ENCODE data around the gene SMTNL1.
"Not testable (repeated sequence)": the region's sequence is repeated elsewhere in the genome, so short reads cannot be mapped to it uniquely, and the experiment has no call there.

SMTNL1 gene

DNA sequence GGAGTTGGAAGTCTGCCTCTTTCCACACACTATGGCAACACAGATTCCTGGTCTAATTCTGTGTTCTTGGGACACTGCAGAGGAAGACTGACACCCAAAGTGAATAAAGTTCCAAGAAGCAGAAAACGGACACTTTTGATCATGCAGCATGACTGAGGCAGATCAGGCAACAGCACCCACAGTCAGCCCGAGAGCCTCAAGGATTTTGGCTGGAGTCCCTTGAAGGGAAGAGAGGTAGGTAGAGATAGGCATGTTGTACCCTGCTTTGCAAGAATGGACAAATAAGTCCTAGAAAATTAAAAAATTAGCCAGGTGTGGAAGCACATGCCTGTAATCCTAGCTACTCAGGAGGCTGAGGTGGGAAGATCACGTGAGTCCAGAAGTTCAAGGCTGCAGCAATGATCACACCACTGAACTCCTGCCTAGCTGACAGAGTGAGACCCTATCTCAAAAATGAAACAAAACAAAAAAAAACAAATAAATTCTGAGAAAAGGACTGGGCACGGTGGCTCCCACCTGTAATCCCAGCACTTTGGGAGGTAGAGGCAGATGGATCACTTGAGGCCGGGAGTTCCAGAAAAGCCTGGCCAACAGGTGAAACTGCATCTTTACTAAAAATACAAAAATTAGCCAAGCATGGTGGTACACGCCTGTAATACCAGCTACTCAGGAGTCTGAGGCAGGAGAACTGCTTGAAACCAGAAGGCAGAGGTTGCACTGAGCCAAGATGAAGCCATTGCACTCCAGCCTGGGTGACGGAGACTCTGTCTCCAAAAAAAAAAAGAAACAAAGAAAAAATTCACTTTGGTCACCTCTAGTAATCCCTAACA, 28.8 kb upstream of the SMTNL1 start:
- DNase-seq: no peak

DNA sequence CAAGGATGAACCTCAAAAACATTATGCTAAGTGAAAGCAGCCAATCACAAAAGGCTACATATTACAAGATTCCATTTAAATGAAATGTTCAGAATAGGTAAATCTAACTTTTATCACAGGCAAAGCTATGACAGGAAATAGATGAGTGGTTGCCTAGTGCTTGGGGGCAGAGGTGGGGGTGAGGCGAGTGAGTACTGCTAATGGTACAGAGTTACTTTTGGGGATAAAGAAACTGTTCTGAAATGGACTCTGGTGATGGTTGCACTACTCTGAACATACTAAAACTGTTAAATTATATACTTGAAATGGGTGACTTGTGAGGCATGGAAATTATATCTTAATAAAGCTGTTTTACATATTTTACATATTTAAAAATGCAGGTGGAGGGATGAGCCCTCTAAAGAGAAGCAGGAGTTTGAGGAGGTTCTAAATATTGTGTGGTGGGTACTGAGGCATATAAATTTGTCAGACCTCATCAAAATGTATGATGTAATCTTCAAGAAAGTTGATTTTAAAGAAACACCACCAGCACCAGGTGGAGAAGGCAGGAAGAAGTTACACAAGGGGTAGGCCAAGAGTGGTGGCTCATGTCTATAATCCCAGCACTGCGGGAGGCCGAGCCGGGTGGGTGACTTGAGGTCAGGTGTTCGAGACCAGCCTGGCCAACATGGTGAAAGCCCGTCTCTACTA, 25.5 kb upstream of the SMTNL1 start:
- DNase-seq: no peak

DNA sequence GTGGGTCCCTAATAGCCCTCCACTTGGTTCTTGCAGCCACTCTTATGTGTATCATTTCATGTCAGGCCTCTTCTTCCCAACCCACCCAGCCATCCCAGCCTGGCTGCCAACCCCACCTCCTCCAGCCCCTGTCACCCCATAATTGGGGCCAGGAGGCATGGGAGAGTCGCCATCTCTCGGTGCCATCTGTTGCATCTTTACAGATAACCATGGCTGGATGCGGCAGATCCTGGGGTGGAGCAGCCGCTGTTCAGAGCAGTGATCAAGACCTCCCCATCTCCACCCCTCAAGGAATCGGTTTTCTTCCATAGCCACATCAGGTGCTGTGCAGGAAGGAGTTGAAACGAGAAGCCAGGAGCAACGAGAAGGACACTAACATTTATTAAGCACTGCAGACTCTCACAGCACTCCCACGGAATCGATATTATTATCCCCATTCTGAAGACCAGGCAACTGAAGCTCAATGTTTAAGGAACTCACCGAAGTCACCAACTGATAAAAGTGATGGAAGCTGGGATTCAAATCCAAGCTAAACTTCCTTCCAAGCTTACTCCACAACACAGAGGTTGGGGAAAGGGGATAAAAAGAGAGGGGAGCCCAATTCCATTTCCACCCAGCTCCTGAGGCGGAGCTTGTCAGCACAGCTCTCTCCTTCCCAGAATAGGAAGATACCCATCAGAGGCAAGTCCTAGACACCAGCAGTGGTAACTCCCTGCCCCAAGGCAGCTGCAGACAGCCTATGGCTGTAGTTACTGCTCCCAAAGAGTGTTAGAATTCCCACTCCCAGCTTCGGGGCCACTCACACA, 24.5 kb upstream of the SMTNL1 start:
- no peak for DNase-seq

DNA sequence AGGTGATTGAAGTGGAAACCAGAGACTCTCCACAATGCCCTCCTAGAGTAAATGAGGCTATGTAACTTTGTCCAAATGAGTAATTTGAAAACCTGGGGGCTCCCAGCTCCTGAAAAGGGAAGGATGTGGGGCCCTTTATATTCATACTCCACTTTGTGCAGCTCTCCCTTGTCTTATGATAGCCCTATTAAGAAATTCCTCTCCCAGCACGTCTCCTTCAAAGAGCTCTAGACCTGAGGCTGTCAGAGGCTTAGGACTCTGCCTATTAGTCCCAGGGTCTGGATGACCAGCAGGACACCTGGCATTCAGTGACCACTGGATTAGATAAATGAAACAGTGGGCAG, 24.0 kb upstream of the SMTNL1 start:
- no peak for DNase-seq

DNA sequence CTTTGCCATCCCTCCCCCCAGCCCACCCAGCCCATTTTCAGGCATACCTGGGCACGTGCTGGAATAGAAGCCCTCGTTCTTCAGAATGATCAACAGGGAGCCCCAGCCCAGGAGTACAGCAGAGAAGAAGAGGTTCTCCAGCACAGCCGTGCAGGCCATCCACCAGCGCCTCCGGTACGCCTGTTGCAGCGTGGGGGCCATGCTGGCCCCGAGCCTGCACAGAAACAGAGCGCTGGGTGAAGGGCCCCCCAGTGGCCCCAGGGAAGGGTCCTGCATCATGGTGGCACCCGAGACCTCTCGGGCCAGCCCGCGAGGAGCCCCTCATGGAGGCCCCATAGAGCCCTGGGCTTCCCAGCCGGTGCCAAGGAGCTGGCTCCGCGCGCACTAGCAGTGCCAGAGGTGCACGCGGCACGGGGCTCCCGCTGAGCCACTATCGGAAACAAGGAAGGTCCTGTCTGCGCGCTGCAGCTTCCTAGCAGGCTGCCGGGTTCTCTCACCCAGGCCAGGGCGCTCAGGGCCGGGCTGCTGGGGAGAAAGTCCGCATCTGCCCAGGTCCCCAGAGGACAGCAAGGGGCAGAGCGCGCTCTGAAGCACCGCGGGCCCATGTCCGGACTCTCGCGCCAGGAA, 23.4 kb upstream of the SMTNL1 start:
- no peak for DNase-seq

DNA sequence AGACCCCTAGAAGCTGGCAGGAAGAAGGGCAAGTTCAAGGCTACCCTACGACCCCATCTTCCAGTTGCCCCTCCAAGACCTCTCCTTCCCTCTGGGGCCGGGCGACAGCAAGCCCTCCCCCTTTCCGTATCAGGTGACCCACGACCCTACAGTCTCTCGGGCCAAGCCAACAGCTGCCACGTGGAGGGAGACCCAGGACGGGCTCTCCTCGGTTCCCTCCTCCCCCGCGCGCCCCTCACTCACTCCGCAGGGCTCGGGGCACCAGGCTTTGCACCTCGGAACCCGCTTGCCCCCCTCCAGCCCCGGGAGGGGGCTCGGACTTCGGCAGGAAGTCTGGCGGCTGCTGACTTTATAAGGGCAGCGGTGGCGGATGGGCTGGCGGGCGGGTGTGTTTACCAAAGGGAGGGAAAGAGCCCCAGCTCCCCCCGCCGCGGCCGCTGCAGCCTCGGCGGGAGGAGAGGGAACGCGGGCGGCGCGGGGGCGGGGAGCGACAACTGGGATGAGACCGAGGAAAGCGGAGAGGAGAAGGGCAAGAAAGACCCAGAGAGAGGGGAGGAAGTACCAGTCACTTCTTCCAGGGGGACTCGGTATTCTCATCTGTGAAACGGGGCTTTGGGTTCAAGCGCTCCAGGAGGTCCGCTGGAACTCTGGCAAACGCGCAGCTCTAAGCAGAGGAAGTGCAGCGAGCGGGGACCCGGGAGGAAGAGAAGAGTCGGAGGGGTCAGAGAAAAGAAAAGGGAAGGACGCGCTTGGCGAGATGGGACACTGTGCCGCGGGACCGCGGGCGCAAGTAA, 22.7 kb upstream of the SMTNL1 start:
- DNase-seq: peak; percentile 23

DNA sequence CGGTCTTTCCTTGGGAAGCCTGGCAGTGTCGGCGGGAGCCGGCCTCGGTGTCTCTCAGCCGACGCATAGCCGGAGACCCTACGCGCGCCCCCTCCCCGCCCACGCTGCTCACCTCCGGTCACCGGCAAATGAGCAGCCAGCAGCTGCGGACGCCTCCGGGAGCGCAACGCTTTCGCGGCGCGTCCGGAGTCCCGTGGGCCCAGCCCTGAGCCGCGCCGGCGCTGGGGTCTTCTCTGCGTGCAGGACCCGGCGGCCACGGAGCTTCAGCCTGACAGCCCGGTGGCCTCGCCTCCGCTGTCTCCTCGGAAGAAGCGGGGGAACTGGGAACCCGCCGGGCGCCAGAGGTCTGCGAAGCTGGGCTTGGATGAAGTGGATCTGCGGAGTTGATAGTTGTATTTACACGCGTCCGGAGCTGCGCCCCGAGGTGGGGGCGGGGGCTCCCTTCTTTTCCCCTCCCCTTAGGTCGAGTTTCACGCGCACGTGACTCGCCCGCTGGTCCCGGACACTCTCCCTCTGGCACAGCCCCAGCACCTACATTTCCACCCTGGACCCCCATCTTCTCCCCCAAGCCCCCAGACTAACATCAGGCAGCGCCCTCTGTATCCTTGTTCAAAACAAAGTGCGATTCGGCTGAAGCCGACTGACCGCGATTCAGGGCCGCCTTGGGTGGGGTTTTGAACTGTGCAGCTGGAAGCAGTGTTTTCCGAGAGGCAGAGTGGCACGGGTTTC, 21.9 kb upstream of the SMTNL1 start, which contains the start of gene SLC43A1:
Gene SLC43A1 (minus strand): TSS at position 371 of the 729 bp plus-strand sequence. CDS start 1,591 bp downstream, outside the sequence.
- DNase-seq: peak; percentile 59

DNA sequence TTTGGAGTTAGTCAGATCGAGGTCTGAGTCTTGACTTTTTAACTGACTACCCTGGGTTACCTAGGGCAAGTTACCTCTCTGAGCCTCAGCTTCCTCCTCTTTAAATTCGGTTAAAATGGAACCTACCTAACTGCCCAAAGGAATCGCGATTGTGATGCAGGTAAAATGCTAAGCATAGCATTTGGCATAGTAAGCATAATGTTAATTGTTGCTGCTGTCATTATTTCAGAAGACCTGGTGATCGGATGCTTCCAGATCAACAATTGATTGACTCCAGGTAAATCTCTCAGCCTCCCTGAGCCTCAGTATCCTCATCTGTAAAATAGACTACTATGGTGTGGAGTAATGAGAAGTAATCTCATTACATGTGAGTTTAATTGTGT, 21.3 kb upstream of the SMTNL1 start:
- no peak for DNase-seq

DNA sequence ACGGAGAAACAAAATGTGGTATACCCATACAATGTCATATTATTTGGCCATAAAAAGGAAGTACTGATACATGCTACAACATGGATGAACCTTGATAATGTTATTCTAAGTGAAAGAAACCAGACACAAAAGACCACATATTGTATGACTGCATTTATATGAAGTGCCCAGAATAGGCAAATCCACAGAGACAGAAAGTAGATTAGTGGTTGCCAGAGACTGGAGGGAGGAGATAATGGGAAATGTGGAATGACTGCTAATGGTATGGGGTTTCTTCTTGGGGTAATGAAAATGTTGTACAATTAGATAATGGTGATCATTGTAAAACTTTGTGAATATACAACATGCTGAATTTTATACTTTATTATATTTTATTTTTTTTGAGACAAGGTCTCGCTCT, 16.3 kb upstream of the SMTNL1 start:
- no peak for DNase-seq

DNA sequence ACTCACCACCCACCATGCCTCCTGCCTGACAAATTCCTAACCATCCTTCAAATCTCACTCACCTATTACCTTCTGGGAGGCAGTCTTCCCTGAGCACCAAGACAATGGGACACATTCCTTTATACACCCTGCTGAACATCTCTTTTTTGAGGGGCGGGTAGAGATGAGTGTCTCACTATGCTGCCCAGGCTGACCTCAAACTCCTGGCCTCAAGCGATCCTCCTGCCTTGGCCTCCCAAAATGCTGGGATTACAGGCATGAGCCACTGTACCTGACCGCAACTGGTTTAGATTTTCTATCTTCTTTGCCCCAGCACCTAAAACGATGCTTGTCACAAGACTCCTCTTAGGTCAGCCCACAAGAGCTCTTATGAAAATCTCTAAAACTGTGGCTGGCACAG, 14.0 kb upstream of the SMTNL1 start:
- DNase-seq: no peak

DNA sequence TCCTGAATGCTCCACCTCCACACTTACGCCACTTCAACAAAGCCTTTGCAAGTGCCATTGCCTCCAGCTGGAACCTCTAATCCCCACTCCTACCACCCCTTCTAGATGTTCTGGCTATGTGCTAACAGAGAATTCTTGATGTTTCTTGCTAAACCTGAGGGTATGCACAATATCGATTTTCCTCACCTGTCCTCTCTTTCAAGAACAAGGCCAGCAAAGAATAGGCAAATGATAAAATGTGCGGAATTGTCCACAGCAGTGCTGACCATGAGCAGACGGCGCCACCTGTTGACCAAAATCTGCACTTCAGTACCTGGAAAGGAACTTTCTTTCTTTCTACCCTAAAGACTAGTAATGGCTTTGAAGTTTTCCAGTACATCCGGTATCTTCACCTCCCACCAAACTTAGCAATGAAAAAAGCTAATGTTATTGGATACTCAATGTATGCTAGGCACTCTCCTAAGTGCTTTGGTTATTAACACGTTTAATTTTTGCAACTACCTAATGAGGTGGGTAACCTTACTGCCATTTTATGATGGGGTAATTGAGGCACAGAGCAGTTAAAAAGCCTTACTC, 10.3 kb upstream of the SMTNL1 start:
- DNase-seq: peak; percentile 44

DNA sequence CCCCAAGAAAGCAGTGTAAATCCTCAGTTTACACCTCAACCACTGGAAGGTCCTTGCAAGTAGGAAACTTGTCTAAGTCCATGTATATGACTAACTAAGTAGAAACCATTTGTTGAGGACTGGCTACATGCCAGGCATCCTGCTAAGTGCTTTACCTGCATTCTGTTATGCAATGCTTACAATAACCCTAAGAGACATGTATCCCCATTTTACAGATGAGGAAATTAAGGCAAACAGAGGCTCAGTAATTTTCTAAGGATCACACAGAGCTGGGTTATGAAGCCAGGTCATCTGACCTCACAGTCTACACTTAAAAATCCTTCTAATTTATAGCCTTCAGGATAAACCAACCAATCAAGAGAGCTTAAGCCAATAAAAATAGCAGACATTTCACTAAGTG, 8.4 kb upstream of the SMTNL1 start:
- DNase-seq: no peak

DNA sequence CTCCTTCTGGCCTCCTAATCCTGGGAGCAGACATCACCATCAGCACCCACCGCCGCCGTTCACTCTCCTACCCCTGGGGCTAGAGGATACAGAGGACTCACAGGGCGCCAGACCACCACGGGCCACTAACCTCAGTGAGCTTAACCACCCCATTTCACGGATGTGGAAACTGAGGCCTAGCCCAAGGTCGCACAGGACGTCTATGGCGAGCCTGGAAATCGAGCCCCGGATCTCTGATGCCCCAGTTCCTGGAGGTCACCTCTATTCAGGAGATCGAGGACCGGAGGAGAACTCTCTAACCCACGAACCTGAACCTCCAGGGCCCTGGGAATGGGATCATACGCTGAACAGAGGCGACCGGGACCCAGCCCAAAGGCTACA, 7.2 kb upstream of the SMTNL1 start:
- no peak for DNase-seq

DNA sequence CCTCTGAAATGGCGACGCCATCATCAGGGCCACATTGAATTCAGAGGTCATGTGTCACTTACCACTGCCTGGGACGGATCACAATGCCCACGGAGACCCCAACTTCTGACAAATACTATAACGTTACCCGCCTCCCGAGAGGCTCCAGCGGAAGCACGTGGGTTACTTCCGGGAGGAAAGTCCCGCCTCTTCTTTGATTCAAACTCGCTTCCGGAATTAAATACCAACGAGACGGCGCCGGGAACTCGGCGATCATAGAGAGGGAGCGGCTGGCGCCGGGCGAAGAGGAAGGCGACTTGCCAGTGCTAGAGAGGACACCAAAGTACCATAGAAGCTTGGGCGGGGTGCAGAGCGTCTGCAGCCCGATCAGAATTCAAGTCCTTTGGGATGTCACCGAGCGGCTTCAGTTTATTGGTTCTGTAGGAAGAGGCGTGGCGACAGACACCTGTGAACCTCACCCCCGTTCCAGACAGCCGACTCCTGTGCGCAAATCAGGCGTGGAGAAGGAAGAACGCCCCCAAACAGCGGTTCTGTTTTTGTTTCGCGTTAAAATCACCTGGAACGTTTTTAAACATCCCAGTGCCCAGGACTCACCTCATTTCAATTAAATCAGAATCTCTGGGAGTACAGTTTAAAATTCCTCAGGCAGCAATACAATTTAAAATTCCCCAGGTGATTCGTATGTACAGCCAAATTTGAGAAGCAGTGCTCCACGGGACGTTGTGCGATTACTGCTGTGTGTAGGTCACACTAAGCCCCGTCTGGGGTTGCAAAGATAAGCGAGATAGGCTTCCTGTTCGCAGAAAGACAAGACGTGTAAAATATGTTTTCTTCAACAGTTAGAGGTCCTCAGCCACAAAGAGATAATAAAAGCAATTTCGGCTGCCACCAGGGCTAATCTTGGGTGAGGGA, 6.5 kb upstream of the SMTNL1 start, which contains the start of gene TIMM10:
Gene TIMM10 (minus strand): TSS at position 159 of the 912 bp plus-strand sequence. CDS start 565 bp downstream, outside the sequence.
- peak; percentile 97 for DNase-seq

DNA sequence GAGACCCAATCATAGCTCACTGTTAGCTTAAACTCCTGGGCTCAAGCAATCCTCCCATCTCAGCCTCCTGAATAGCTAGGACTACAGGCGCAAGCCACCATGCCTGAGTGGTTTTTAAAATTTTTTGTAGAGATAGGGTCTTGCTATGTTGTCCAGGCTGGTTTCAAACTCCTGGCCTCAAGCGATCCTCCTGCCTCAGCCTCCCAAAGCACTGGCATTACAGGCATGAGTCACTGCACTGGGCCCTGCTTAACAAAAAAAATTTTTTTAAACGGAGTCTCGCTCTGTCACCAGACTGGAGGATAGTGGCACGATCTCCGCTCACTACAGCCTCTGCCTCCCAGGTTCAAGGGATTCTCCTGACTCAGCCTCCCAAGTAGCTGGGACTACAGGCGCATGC, 2.9 kb upstream of the SMTNL1 start:
- DNase-seq: not testable (repeated sequence)

DNA sequence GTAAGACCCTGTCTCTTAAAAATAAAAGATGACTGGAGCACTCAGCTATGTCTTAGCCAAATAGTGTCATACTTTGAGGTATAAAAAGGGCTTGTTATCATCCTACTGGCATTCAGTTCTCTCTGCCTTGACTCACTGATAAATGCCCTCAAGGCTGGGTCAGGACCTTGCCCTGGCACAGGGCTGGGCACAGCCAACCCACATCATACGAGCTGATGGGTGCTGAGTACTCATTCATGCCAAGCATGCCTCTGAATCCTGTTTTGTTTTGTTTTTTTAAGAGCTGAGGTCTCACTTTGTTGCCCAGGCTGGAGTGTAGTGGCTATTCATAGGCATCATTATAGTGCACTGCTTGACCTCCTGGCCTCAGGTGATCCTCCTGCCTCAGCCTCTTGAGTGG, 1.9 kb downstream of the SMTNL1 start:
- no peak for DNase-seq

DNA sequence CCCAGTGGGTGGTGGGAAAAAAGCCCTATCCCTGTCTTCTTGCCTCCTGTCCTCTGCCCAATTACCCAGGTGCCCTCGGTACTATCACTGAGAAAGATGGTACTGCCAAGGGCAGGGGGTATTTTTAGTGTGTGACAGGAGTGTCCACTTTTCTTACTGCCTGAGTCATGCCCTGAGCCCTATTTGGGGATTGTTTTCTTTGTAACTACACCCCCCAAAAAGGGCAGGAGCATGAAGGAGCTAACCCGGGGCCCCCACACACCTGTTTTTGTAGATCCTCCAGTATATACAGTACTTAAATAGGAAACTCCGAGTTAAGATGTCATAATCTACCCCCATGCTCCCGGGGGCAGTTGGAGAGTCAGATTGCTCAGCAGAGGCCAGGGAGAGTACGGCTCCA, 3.8 kb downstream of the SMTNL1 start:
- no peak for DNase-seq

DNA sequence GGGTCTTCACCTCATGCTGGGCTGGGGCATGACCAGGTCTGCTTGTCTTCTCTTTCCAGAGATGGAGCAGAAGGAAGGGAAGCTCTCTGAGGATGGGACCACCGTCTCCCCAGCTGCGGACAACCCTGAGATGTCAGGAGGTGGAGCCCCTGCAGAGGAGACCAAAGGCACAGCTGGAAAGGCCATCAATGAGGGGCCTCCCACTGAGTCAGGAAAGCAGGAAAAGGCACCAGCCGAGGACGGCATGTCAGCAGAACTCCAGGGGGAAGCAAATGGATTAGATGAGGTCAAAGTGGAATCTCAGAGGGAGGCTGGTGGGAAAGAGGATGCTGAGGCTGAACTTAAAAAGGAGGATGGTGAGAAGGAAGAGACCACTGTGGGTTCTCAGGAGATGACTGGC, 5.2 kb downstream of the SMTNL1 start:
- no peak for DNase-seq

DNA sequence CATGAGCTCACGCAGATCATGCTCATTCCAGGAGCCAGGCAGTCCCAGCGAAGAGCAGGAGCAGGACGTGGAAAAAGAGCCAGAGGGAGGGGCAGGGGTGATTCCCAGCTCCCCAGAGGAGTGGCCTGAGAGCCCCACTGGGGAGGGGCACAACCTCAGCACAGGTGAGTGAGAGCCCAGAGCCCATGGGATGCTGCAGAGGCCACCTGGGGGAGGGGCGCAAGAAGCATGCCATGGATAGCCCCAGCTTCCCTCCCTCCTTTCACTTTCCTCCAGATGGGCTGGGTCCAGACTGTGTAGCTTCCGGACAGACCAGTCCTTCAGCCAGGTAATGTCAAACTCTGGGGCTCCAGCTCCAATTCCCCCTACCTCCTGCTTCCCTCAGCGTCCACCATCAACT, 6.2 kb downstream of the SMTNL1 start:
- no peak for DNase-seq

DNA sequence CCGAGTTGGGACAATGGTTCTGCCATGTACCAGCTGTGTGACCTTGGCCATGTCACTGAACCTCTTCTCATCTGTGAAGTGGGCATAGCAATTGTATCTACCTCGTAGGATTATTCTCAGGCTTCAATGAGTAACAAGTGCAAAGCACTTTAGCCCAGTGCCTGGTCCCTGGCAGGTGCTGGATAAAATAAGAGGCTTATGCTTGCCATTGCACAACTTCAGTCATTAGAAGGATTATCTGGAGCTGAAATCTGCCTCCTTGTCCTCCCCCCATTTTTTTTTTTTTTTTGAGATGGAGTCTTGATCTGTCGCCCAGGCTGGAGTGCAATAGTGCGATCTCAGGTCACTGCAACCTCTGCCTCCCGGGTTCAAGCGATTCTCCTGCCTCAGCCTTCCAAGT, 7.2 kb downstream of the SMTNL1 start:
- DNase-seq: no peak

All from fibroblast of skin of abdomen (primary cell).